WI38 (cell line): ENCODE data around the gene NFAM1.

ENCODE experiments used
- H3K4me3 ChIP-seq: 2 replicates; pipeline ENCODE4 v1.5.1; 2011; ENCODE audit warnings: low read depth, mild to moderate bottlenecking, control low read depth, low read length
- CTCF ChIP-seq: IDR thresholded peaks from 2 replicates; pipeline ENCODE4 v1.5.1; 2012; ENCODE audit warnings: low read depth, mild to moderate bottlenecking, control low read depth, low read length

NFAM1 gene

DNA sequence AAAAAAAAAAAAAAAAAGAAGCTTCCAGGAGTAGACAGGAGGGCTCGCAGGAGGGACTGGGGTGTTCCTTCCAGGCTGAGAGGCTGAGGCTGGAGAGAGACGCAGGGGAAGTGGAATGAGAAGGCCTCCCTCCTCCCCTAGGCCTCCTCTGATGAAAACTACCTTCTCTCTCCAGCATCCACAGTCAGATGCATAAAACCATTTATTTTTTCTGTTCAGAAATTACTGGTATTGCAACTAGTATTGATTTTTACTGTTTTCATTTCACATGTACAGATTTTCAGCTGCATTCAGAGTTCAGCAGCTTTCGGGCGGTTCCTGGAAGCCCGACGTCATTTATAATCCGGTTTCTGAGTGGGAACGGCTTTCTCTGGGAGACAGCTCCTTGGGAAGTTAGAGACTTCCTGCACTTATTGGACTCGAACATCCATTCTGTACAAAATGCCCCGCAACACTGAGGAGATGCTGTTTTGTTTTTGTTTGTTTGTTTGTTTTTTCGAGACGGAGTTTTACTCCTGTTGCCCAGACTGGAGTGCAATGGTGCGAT lies 6.9 kb upstream of the NFAM1 start:
- H3K4me3 ChIP-seq = no peak overlapping the region
- TF ChIP-seq CTCF = no peak

- no peak for TF ChIP-seq CTCF
- no peak overlapping the region for H3K4me3 ChIP-seq
Measured at GRCh38 chr22:42438293-42438650, 6.1 kb upstream of the NFAM1 start.

GRCh38 chr22:42437488-42438292 lies 5.5 kb upstream of the NFAM1 start:
- H3K4me3 ChIP-seq = peak overlapping the region; percentile 43

GRCh38 chr22:42436404-42436803 lies 4.2 kb upstream of the NFAM1 start:
- TF ChIP-seq CTCF = no peak
- no peak overlapping the region for H3K4me3 ChIP-seq

More at GRCh38 chr22:42437488-42438292, 5.5 kb upstream of the NFAM1 start:
- peak; percentile 97 for TF ChIP-seq CTCF

DNA sequence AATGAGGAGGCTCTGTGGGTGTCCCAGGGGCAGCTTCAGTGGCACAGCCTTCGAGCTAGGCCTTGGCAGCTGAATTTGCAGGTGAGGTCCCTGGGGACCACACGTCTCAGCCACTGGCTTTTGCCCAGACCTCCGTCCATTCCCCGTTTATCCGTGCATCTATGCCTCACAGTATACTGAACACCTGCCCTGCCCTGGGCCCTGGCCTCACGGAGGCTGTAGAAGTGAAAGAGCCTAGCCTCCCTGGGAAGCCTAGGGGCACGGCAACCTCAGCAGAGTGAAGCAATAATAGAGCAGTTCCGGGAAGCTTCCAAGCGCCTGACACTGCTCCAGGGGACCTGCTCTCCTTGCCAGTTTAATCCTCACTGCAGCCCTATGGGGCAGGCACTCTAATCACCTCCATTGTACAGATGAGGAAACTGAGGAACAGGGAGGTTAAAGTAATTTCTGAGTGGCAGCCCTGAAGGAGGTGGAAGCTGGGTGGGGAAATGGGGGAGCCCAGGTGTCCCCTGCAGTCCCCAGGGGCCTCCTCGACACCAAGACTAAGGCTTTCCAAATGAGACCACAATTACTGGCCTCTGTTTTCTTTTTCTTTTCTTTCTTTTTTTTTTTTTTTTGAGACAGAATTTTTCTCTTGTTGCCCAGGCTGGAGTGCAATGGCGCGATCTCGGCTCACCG lies 2.7 kb upstream of the NFAM1 start:
- H3K4me3 ChIP-seq = no peak overlapping the region

GRCh38 chr22:42433754-42434682 lies 1.8 kb upstream of the NFAM1 start:
- TF ChIP-seq CTCF = no peak

More for the DNA sequence above, 2.7 kb upstream of the NFAM1 start:
- TF ChIP-seq CTCF = no peak

More at GRCh38 chr22:42433754-42434682, 1.8 kb upstream of the NFAM1 start:
- H3K4me3 ChIP-seq = no peak overlapping the region
